Right lung (tissue), 10 donors: ENCODE results near the gene HCAR1. TPM values are rescaled to one million over a fixed set of nuclear protein-coding genes. Genes with fewer than 3 reads are reported as not detected.
"Not testable (repeated sequence)": the region's sequence is repeated elsewhere in the genome, so short reads cannot be mapped to it uniquely, and the experiment has no call there.

ENCODE experiments used
- DNase-seq, 2 donors: peaks; one replicate each; pipeline ENCODE4 v3.0.0-alpha.2; 2013
- long read RNA-seq, 8 donors: transcript quantifications; one replicate each; lab custom pipeline, GENCODE V29; 2026
- polyA plus RNA-seq, 5 donors: library from polyadenylated mRNA; unstranded; fragments of 120-200 nt; gene quantifications; one replicate each; pipeline versions ENCODE4 v1.2.1 to v1.2.3, GENCODE V29; 2013; ENCODE audit warnings: inconsistent platforms in 1 of 5, low replicate concordance in 1 of 5; ENCODE audit not compliant: insufficient read length in 5 of 5, insufficient read depth in 1 of 5

Gene HCAR1
- under 1 TPM; 0.23 to 0.49 (median 0.38) TPM for polyA plus RNA-seq
- long read RNA-seq, donor 1, full-length matches to known transcripts, result 1 of 1 reads
- long read RNA-seq, donor 1, partial matches to known transcripts, result 0 of 1 reads
- long read RNA-seq, donor 1, other reads (novel, unspliced or antisense), result 0 of 1 reads
- long read RNA-seq, donor 2, result 0 reads
- long read RNA-seq, donor 3, result 0 reads
- long read RNA-seq, donor 4, result 0 reads
- long read RNA-seq, donor 5, result 0 reads
- long read RNA-seq, donor 6, result 0 reads
- long read RNA-seq, donor 7, full-length matches to known transcripts, result 1 of 1 reads
- long read RNA-seq, donor 7, partial matches to known transcripts, result 0 of 1 reads
- long read RNA-seq, donor 7, other reads (novel, unspliced or antisense), result 0 of 1 reads
- long read RNA-seq, donor 8, partial matches to known transcripts, result 40 of 56 reads
- long read RNA-seq, donor 8, other reads (novel, unspliced or antisense), result 16 of 56 reads

GRCh38 chr12:122730215-122731014 lies at the start of gene HCAR1:
HCAR1 (minus strand) TSS chr12:122730844; CDS start chr12:122730339, 505 bp downstream.
- no peak for DNase-seq

- DNase-seq, result no peak
Measured at GRCh38 chr12:122757568-122757967, 26.9 kb upstream of the HCAR1 start.

- no peak for DNase-seq
Measured at GRCh38 chr12:122754790-122755189, 24.1 kb upstream of the HCAR1 start.

- no peak for DNase-seq
Measured at GRCh38 chr12:122753319-122753650, 22.6 kb upstream of the HCAR1 start.

GRCh38 chr12:122752464-122753318 lies 22.0 kb upstream of the HCAR1 start, which contains the start of gene DENR:
DENR (plus strand) TSS chr12:122752824; CDS start chr12:122753702, 878 bp downstream.
- peak; percentile 97 to 98 for DNase-seq

- not testable (repeated sequence) for DNase-seq
Measured at GRCh38 chr12:122750781-122751515, 20.3 kb upstream of the HCAR1 start.

- DNase-seq, result no peak
Measured at GRCh38 chr12:122749569-122750332, 19.1 kb upstream of the HCAR1 start.

GRCh38 chr12:122747224-122748135 lies 16.8 kb upstream of the HCAR1 start:
- DNase-seq, result no peak

- no peak for DNase-seq
Measured at GRCh38 chr12:122743895-122744525, 13.4 kb upstream of the HCAR1 start.

GRCh38 chr12:122740351-122740750 lies 9.7 kb upstream of the HCAR1 start:
- no peak for DNase-seq

- DNase-seq, result no peak
Measured at GRCh38 chr12:122738571-122738970, 7.9 kb upstream of the HCAR1 start.

- no peak for DNase-seq
Measured at GRCh38 chr12:122732611-122733010, 2.0 kb upstream of the HCAR1 start.

GRCh38 chr12:122732170-122732569 lies 1.5 kb upstream of the HCAR1 start:
- no peak for DNase-seq

GRCh38 chr12:122729583-122730214 lies 945 bp downstream of the HCAR1 start:
- DNase-seq, result no peak

- DNase-seq, result no peak
Measured at GRCh38 chr12:122726080-122726558, 4.5 kb downstream of the HCAR1 start.

GRCh38 chr12:122725452-122726079 lies 5.1 kb downstream of the HCAR1 start:
- DNase-seq, result no peak

- DNase-seq, result no peak
Measured at GRCh38 chr12:122724641-122725243, 5.9 kb downstream of the HCAR1 start.
